Astrocyte (in vitro differentiated cells and primary cell): ENCODE measurements around the gene SLC35B3. TPM values are rescaled to one million over a fixed set of nuclear protein-coding genes. Genes with fewer than 3 reads are reported as not detected.

Source experiments
- DNase-seq: peaks from one replicate; pipeline ENCODE4 v3.0.0-alpha.2; 2010; ENCODE audit warnings: low read depth
- FAIRE-seq: peaks from 2 replicates; lab custom pipeline; 2011; peaks lifted over from hg19 to GRCh38; lab: Jason Lieb, UNC
- H2AFZ ChIP-seq: 2 replicates; pipeline ENCODE4 v1.6.0; 2012; ENCODE audit warnings: low read depth, low read length, inconsistent platforms
- H3K27ac ChIP-seq: 2 replicates; pipeline ENCODE4 v1.5.1; 2011; ENCODE audit warnings: low read depth, low read length, inconsistent platforms
- H3K27me3 ChIP-seq: 2 replicates; pipeline ENCODE4 v1.6.0; 2011; ENCODE audit warnings: low read length, inconsistent platforms; ENCODE audit not compliant: insufficient read depth
- H3K36me3 ChIP-seq: 2 replicates; pipeline ENCODE4 v1.5.1; 2011; ENCODE audit warnings: low read length, inconsistent platforms; ENCODE audit not compliant: insufficient read depth
- H3K4me1 ChIP-seq: 2 replicates; pipeline ENCODE4 v1.5.1; 2011; ENCODE audit warnings: low read length, inconsistent platforms; ENCODE audit not compliant: insufficient read depth
- H3K4me2 ChIP-seq: 2 replicates; pipeline ENCODE4 v1.6.0; 2012; ENCODE audit warnings: low read length, inconsistent platforms
- H3K4me3 ChIP-seq: 2 replicates; pipeline ENCODE4 v1.5.1; 2011; ENCODE audit warnings: low read depth, mild to moderate bottlenecking, low read length, inconsistent platforms; ENCODE audit not compliant: insufficient read depth
- H3K79me2 ChIP-seq: 2 replicates; pipeline ENCODE4 v1.6.0; 2012; ENCODE audit warnings: mild to moderate bottlenecking, low read length, inconsistent platforms; ENCODE audit not compliant: insufficient read depth
- H3K9ac ChIP-seq: 2 replicates; pipeline ENCODE4 v1.6.0; 2012; ENCODE audit warnings: mild to moderate bottlenecking, low read length, inconsistent platforms
- H3K9me3 ChIP-seq: 2 replicates; pipeline ENCODE4 v1.5.1; 2012; ENCODE audit warnings: low read depth, mild to moderate bottlenecking, low read length, inconsistent platforms; ENCODE audit not compliant: insufficient read depth
- H4K20me1 ChIP-seq: 2 replicates; pipeline ENCODE4 v1.6.0; 2012; ENCODE audit warnings: low read length, inconsistent platforms; ENCODE audit not compliant: insufficient read depth
- H3K27ac Mint-ChIP-seq: one replicate; pipeline ENCODE4 v1.8.0; 2021; ENCODE audit warnings: mild to moderate bottlenecking, mixed read lengths; ENCODE audit not compliant: unreplicated experiment
- H3K27me3 Mint-ChIP-seq: one replicate; pipeline ENCODE4 v1.8.0; 2021; ENCODE audit warnings: low read depth, mixed read lengths; ENCODE audit not compliant: unreplicated experiment
- H3K36me3 Mint-ChIP-seq: one replicate; pipeline ENCODE4 v1.8.0; 2021; ENCODE audit warnings: low read depth, mixed read lengths; ENCODE audit not compliant: unreplicated experiment
- H3K4me1 Mint-ChIP-seq: one replicate; pipeline ENCODE4 v1.8.0; 2021; ENCODE audit warnings: low read depth, mixed read lengths; ENCODE audit not compliant: unreplicated experiment
- H3K4me3 Mint-ChIP-seq: one replicate; pipeline ENCODE4 v1.8.0; 2021; ENCODE audit warnings: mild to moderate bottlenecking, moderate library complexity, mixed read lengths; ENCODE audit not compliant: unreplicated experiment
- H3K9me3 Mint-ChIP-seq: one replicate; pipeline ENCODE4 v1.8.0; 2021; ENCODE audit warnings: mild to moderate bottlenecking, mixed read lengths; ENCODE audit not compliant: unreplicated experiment
- EZH2 ChIP-seq: IDR thresholded peaks from 2 replicates; pipeline ENCODE4 v1.6.1; 2012; ENCODE audit warnings: mild to moderate bottlenecking, low read length, inconsistent platforms; ENCODE audit not compliant: insufficient read depth
- total RNA-seq: library from RNA; stranded (reverse); gene quantifications from 2 replicates; pipeline ENCODE4 v1.2.1, GENCODE V29; 2021
- TF ChIP-seq, protein P1 (sequence below): IDR thresholded peaks from 2 replicates; pipeline ENCODE4 v1.5.1; 2011; ENCODE audit warnings: low read depth, mild to moderate bottlenecking, inconsistent platforms, low read length, moderate library complexity; ENCODE audit not compliant: insufficient read depth

Gene SLC35B3
- total RNA-seq, 1 donor from 2014 or later, result 32.4 TPM

DNA sequence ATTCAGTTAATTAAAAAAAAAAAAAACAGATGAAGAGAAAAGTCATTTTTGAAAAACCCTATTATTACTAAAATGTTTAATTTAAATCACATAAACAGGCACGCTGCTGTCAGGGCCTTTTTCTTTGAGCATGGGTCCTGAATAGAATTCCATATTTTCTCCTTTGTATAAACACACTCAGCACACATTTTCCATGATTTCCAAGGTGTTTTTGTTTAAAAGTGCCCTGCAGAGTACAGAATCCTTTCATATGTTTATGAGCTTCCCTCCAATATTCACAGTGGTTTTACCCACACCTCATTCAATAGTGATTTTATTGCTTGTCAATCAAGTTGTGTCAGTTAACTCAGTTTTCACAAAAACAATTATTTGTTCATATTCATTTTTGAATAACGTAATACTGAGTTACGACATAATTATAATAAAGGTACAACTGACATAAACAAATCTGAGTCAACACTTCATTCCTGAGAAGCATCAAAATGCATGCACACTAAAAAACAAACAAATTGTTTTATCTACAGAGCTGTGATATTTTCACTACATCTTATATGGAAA is 15.2 kb downstream of the SLC35B3 start:
- no peak for TF ChIP-seq EZH2
- DNase-seq (no peak), FAIRE-seq (peak; percentile 29)
- no peak overlapping the region for H3K4me3 Mint-ChIP-seq
- no peaks in the 10 kb centered on the region for H3K9me3 Mint-ChIP-seq
- H3K27ac ChIP-seq, result no peak overlapping the region
- H3K4me3 ChIP-seq, result no peak overlapping the region
- no peaks in the 10 kb centered on the region for H3K27me3 Mint-ChIP-seq
- peaks cover 19% of the 10 kb centered on the region for H3K36me3 ChIP-seq
- H3K27me3 ChIP-seq, result no peaks in the 10 kb centered on the region
- no peaks in the 10 kb centered on the region for H4K20me1 ChIP-seq
- no peak overlapping the region for H3K4me2 ChIP-seq
- no peaks in the 10 kb centered on the region for H3K4me1 Mint-ChIP-seq
- H3K79me2 ChIP-seq, result no peaks in the 10 kb centered on the region
- no peak overlapping the region for H3K27ac Mint-ChIP-seq
- H3K9me3 ChIP-seq, result no peaks in the 10 kb centered on the region
- no peaks in the 10 kb centered on the region for H3K4me1 ChIP-seq
- H3K36me3 Mint-ChIP-seq, result peaks cover 13% of the 10 kb centered on the region
- no peak overlapping the region for H3K9ac ChIP-seq
- H2AFZ ChIP-seq, result no peak overlapping the region

DNA sequence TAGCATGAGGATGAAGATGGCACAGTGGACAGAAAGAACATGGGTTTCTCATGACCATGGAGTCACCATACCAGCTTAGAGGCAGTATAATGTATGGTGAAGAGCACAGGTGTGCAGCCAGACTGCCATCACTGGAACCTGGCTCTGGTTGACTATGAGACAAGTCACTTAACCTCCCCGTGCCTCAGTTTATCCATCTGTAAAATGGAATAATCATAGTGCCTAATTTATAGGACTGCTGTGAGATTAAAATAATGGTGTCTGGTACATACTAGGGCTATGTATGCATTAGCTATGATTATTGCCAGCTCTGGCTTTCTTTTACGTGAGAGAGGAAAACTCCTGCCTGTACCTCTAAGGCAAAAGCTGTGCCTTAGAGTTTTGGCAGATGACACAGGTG is 19.4 kb downstream of the SLC35B3 start:
- Mint-ChIP-seq H3K4me1 (no peaks in the 10 kb centered on the region), H3K36me3 (peaks cover 17% of the 10 kb centered on the region), H3K27me3 (no peaks in the 10 kb centered on the region), H3K9me3 (no peaks in the 10 kb centered on the region), H3K27ac (no peak overlapping the region), H3K4me3 (no peak overlapping the region)
- Histone ChIP-seq H3K4me2 (no peak overlapping the region), H3K4me1 (no peaks in the 10 kb centered on the region), H3K27ac (no peak overlapping the region), H3K9ac (no peak overlapping the region), H3K27me3 (no peaks in the 10 kb centered on the region), H3K79me2 (no peaks in the 10 kb centered on the region), H3K9me3 (no peaks in the 10 kb centered on the region), H3K4me3 (no peak overlapping the region), H2AFZ (no peak overlapping the region), H4K20me1 (no peaks in the 10 kb centered on the region), H3K36me3 (peaks cover 26% of the 10 kb centered on the region)
- DNase-seq (no peak), FAIRE-seq (no peak)
- no peak for TF ChIP-seq EZH2

DNA sequence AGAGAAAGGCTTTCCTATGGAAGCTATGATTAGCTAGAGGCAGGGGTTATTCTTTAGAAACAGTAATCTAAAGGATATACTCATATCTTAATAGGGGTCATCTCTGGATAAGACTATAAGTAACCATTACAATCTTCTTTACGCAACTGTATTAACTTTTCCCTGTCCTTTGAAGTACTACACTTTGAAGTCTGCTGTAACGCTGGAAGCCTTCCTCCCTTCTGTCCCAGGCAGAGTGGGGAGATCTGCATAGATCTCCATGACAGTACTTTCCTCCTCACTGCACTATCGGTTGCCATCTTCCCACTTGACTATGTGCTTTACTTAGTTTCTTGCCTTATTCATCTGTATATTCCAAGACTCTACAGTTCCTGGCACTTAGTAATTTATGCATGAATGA is 20.1 kb downstream of the SLC35B3 start:
- Mint-ChIP-seq H3K4me1 (no peaks in the 10 kb centered on the region), H3K9me3 (no peaks in the 10 kb centered on the region), H3K36me3 (peaks cover 20% of the 10 kb centered on the region), H3K27me3 (no peaks in the 10 kb centered on the region), H3K27ac (no peak overlapping the region), H3K4me3 (no peak overlapping the region)
- peaks cover 30% of the 10 kb centered on the region for H3K36me3 ChIP-seq
- H3K9ac ChIP-seq, result no peak overlapping the region
- H3K4me2 ChIP-seq, result no peak overlapping the region
- no peaks in the 10 kb centered on the region for H3K79me2 ChIP-seq
- H3K4me1 ChIP-seq, result no peaks in the 10 kb centered on the region
- no peak for FAIRE-seq
- no peak for DNase-seq
- no peaks in the 10 kb centered on the region for H3K9me3 ChIP-seq
- TF ChIP-seq, protein P1, sequence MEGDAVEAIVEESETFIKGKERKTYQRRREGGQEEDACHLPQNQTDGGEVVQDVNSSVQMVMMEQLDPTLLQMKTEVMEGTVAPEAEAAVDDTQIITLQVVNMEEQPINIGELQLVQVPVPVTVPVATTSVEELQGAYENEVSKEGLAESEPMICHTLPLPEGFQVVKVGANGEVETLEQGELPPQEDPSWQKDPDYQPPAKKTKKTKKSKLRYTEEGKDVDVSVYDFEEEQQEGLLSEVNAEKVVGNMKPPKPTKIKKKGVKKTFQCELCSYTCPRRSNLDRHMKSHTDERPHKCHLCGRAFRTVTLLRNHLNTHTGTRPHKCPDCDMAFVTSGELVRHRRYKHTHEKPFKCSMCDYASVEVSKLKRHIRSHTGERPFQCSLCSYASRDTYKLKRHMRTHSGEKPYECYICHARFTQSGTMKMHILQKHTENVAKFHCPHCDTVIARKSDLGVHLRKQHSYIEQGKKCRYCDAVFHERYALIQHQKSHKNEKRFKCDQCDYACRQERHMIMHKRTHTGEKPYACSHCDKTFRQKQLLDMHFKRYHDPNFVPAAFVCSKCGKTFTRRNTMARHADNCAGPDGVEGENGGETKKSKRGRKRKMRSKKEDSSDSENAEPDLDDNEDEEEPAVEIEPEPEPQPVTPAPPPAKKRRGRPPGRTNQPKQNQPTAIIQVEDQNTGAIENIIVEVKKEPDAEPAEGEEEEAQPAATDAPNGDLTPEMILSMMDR, result no peak
- no peak for TF ChIP-seq EZH2
- no peaks in the 10 kb centered on the region for H4K20me1 ChIP-seq
- H3K27ac ChIP-seq, result no peak overlapping the region
- no peak overlapping the region for H3K4me3 ChIP-seq
- H3K27me3 ChIP-seq, result no peaks in the 10 kb centered on the region
- no peak overlapping the region for H2AFZ ChIP-seq
